ENCODE data around the gene NMS.
"Not testable (repeated sequence)": the region's sequence is repeated elsewhere in the genome, so short reads cannot be mapped to it uniquely, and the experiment has no call there.

NMS gene

DNA sequence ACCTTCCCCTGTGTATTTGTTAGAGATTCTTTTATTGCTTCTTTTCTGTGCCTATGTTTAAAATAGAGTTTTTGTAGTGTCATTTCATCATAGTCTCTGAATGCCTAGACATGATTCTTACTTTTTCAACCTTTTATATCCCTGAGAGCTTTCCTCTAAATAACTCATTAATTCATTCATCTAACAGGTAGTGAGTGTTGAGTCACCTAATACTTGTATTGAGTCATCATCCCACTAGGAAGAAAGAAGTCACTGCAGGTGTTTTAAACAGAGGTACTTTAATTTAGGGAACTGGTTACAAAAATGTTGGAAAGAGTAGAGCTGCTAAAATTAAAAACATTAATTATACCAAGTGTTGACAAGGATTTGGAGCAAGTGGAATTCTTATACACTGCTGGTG, 18.5 kb upstream of the NMS start:
- TF ChIP-seq, protein P1, sequence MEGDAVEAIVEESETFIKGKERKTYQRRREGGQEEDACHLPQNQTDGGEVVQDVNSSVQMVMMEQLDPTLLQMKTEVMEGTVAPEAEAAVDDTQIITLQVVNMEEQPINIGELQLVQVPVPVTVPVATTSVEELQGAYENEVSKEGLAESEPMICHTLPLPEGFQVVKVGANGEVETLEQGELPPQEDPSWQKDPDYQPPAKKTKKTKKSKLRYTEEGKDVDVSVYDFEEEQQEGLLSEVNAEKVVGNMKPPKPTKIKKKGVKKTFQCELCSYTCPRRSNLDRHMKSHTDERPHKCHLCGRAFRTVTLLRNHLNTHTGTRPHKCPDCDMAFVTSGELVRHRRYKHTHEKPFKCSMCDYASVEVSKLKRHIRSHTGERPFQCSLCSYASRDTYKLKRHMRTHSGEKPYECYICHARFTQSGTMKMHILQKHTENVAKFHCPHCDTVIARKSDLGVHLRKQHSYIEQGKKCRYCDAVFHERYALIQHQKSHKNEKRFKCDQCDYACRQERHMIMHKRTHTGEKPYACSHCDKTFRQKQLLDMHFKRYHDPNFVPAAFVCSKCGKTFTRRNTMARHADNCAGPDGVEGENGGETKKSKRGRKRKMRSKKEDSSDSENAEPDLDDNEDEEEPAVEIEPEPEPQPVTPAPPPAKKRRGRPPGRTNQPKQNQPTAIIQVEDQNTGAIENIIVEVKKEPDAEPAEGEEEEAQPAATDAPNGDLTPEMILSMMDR (IDR thresholded peaks at IDR 0.05; ENCODE audit: extremely low read depth, insufficient read depth, missing control alignments): no peak
- in situ Hi-C loops (cut with MboI; ENCODE audit: low pct_unique_long_range_greater_than_20kb, low sequenced_read_pairs, unreplicated experiment): no loop called here
- DNase-seq (ENCODE audit: low spot score): no peak

DNA sequence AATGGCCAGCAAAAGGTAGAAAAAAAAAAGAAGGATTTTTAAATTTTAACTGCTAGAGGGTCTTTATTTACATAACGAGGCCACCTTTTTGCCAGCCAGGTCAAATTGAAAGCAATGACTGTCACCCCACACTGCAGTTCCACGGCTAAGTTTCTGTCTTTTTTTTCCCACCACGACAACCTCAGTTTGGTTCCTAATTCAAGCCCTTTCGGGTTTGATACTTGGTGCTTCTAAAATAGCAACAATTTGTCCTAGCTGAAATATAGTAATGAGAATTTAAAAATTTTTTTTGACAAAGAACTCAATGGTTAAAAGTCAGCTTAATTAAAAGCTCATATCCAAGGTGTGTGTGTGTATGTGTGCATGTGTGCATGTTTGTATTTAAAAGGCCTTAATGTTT, 16.4 kb upstream of the NMS start:
- in situ Hi-C loops (cut with MboI; ENCODE audit: low pct_unique_long_range_greater_than_20kb, low sequenced_read_pairs, unreplicated experiment): no loop called here
- TF ChIP-seq, protein P1 (IDR thresholded peaks at IDR 0.05; ENCODE audit: extremely low read depth, insufficient read depth, missing control alignments): no peak

GRCh38 chr2:100456357-100456756, 13.9 kb upstream of the NMS start:
- in situ Hi-C loops (cut with MboI; ENCODE audit: low pct_unique_long_range_greater_than_20kb, low sequenced_read_pairs, unreplicated experiment); DNase-seq (ENCODE audit: low spot score): not testable (repeated sequence)

More for the DNA sequence above, 16.4 kb upstream of the NMS start:
- DNase-seq (ENCODE audit: low spot score): peak; percentile 40

- no peak for DNase-seq (ENCODE audit: low spot score)
- TF ChIP-seq, protein P1 (IDR thresholded peaks at IDR 0.05; ENCODE audit: extremely low read depth, insufficient read depth, missing control alignments): no peak
- in situ Hi-C loops (cut with MboI; ENCODE audit: low pct_unique_long_range_greater_than_20kb, low sequenced_read_pairs, unreplicated experiment): no loop called here
Observed at GRCh38 chr2:100460904-100461530, 9.3 kb upstream of the NMS start.

- TF ChIP-seq, protein P1 (IDR thresholded peaks at IDR 0.05; ENCODE audit: extremely low read depth, insufficient read depth, missing control alignments): no peak
- in situ Hi-C loops (cut with MboI; ENCODE audit: low pct_unique_long_range_greater_than_20kb, low sequenced_read_pairs, unreplicated experiment): no loop called here
- no peak for DNase-seq (ENCODE audit: low spot score)
Observed at GRCh38 chr2:100470898-100471514, 724 bp downstream of the NMS start.

DNA sequence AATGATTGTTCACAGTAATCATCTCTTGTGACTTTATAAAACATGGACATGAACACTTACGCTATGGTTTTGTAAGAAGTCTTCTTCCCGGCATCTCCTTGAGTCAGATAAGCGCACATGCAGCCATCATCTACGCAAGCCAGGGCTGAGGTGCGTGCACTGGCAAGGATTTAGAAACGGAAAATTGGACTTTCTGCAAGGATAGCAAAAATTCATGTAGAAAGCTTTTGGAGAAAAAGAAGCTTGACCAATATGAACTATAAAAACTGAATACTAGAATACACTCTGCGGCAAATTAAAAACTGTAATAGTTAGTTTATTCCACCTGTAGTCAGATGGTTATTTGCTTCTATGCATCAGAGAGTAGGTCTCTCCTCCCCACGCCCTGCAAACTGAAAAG, 6.3 kb downstream of the NMS start:
- in situ Hi-C loops (cut with MboI; ENCODE audit: low pct_unique_long_range_greater_than_20kb, low sequenced_read_pairs, unreplicated experiment): no loop called here
- TF ChIP-seq, protein P1 (IDR thresholded peaks at IDR 0.05; ENCODE audit: extremely low read depth, insufficient read depth, missing control alignments): no peak
- no peak for DNase-seq (ENCODE audit: low spot score)

DNA sequence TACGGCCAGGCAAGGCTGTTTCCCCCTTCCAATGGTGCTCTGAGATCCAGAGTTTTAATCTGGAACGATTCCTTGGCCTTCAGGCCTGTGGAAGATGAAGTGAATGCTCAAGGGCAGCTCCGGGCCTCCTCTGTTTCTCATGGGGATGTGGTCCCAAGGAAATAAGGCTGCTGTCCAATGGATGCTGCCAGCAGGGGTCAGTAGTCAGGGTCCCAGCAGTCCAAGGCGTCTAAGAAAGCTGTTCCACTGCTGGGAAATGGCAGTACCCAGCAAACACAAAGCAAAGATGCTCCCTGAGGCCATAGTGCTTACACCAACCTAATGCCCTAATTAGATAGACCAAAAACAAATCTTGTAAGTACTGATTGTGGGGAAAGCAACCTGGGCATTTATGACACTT, 12.5 kb downstream of the NMS start:
- in situ Hi-C loops (cut with MboI; ENCODE audit: low pct_unique_long_range_greater_than_20kb, low sequenced_read_pairs, unreplicated experiment): no loop called here
- DNase-seq (ENCODE audit: low spot score): no peak
- TF ChIP-seq, protein P1 (IDR thresholded peaks at IDR 0.05; ENCODE audit: extremely low read depth, insufficient read depth, missing control alignments): peak; percentile 53

Data from GM13977 (cell line).